ENCODE measurements around the gene SPATA2L.
"Not testable (repeated sequence)": the region's sequence is repeated elsewhere in the genome, so short reads cannot be mapped to it uniquely, and the experiment has no call there.

SPATA2L gene

DNA sequence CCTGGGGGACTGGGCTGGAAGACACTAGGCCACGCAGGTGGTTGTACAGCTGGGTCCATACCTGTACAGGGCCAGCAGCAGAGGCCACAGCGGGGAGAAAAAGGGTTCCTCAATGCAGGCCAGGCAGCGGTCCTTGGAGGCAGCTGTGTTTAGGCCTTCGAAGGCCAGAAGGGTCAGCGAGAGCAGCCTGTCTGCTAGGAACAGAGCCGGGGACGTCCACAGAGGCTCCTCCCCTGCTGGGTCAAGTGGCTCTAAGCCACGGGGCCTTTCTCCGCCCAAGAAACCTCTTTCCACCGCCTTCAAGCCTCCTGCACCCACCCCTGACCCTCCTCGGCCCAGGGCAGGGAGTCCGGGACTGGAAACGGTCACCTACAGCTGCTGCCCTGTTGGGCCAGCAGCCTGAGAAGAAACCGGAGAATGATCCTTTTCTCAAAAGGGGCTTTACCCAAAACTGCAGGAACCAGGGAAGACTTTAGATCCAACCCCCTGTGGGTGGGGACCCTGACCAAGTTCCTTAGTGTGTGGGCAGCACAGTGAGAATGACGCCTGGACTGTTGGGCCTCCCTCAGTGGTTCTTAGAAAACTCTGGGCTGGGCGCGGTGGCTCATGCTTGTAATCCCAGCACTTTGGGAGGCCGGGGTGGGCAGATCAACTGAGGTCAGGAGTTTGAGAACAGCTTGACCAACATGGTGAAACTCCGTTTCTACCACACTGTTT is 8.4 kb upstream of the SPATA2L start:
- intact Hi-C loops (cut with DNase I) = no loop called here
- DNase-seq = peak in 1 of 10 donors; percentile 75

DNA sequence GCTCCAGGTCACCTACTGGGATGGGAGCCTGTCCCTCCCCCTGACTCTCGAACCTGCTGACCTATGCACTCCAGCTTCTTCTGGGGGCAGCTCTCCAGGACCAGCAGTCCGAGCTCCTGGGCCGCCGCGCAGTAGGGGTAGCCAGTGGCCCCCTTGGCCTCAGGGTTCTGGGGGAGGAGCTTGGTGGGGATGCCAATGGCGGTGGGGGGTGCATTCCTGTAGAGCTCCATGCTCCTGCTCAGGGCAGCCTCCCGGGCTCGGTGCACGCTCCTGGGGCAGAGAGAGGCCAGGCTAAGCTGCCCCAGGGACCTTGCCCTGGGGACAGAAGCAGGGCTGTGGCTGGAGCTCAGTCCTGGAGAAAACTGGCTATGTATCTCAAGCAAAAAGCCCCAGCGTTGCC is 7.7 kb upstream of the SPATA2L start:
- intact Hi-C loops (cut with DNase I) = no loop called here

DNA sequence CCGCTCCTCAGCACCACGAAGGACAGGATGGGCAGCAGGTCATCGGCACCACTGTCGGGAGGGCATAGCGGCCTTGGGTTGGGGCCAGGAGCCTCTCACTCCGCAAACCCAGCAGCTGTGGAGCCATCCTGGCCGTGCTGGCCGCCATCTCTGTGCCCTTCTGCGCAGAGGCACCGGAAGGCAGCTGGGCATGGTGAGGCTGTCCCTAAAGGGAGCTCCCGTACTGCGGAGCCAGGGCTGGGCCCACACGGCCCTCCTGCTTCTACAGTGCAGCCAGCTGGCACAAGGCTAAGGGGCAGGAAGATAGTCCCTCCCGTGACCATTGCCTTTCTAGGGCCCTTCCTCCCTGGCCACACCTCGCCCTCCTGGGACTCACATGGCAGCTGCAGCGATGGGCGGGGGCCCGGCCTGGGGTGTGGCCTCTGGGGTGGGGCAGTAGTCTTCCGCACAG is 7.0 kb upstream of the SPATA2L start:
- no peak for DNase-seq
- intact Hi-C loops (cut with DNase I) = no loop called here

More for the DNA sequence above, 7.7 kb upstream of the SPATA2L start:
- no peak for DNase-seq

DNA sequence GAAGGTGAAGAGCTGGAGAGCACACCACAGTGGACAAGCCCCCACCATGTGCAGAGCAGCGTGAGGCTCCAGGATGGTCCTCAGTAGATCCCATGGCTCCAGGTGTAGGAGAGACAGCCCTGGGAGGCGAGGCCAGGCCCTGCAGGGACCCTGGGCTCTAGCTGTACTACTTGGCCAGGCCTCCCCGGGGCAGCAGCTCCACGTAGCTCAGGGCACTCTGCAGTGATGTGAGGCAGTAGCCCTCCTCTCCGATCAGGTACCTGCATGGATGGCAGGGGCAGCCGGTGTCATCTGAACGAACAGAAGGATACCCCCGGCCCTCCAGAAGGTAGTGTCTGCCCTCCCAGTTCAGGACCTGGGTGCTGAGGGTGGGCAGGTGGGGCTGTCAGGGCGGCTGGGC is 6.2 kb upstream of the SPATA2L start:
- intact Hi-C loops (cut with DNase I) = no loop called here
- no peak for DNase-seq

DNA sequence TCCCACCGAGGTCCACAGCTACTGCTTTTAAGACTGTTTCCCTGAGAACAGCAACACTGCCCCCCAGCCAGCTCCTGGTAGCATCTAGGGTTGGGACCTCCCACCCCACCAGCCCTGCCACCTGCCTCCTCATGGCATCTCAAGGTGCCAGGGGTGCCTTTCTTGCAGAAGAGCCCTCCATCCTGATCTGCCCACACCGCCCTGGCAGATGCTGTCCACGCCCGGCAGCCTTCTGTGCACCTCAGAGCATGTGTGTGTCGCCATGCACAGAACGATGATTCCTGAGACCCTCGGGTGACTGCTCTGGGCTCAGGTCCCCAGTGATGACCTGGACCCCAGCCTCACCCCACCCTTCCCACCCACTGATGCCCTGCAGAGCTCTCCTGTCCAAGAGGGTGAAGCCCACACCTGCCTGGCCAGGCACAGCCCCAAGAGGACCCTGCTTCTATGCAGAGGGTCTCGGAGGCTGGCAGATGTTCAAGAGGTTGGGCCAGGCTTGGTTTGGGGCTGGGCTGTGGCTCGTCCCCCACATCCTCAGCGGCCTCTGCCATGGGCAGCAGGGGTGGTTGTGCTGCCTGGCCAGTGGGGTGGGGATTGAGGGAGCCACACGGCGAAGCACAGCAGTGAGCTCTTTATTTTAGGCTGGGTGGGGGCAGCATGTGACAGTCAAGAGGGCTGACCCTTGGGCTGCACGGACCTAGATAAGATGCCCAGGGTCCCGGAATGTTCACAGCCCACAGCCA is 5.2 kb upstream of the SPATA2L start:
- intact Hi-C loops (cut with DNase I) = loop anchor here (1.0 kb wide), 1 partner anchor 87 kb away; no protein-coding TSS in a partner anchor
- no peak for DNase-seq

DNA sequence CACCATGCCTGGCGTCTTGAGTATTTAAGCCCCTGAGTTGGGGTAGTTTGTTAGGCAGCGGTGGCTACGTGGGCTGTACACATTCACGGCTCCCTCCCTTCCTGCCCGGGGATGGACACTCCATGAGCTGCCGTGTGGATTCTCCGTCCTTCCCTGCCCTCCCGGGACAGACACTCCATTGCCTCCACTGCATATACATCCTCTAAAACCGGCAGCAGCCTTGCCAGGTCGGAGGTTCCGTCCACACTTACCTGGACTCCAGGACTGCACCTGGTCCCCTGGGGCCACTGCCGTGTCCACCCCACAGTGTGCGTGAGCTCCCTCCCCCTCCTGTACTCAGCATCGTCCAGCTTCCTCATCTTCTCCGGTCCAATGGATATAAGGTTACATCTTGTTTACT is 3.5 kb upstream of the SPATA2L start:
- no peak for DNase-seq
- intact Hi-C loops (cut with DNase I) = no loop called here

DNA sequence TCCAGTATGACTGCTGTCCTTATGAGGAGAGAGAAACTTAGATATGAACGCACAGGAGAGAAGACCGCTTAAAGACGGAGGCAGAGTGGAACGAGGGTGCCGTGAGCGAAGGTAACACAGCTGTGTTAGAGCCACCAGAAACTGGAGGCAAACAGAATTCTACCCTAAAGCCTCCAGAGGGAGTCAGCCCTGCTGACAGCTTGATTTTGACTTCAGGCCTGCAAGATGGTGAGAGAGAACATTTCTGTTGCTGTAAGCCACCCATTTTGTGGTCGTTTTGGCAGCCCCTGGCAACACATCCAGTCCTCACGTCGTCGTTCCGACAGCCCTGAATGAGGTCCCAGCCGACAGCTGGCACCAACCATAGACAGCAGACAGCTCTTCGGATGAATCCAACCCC is 2.8 kb upstream of the SPATA2L start:
- no peak for DNase-seq
- intact Hi-C loops (cut with DNase I) = no loop called here

DNA sequence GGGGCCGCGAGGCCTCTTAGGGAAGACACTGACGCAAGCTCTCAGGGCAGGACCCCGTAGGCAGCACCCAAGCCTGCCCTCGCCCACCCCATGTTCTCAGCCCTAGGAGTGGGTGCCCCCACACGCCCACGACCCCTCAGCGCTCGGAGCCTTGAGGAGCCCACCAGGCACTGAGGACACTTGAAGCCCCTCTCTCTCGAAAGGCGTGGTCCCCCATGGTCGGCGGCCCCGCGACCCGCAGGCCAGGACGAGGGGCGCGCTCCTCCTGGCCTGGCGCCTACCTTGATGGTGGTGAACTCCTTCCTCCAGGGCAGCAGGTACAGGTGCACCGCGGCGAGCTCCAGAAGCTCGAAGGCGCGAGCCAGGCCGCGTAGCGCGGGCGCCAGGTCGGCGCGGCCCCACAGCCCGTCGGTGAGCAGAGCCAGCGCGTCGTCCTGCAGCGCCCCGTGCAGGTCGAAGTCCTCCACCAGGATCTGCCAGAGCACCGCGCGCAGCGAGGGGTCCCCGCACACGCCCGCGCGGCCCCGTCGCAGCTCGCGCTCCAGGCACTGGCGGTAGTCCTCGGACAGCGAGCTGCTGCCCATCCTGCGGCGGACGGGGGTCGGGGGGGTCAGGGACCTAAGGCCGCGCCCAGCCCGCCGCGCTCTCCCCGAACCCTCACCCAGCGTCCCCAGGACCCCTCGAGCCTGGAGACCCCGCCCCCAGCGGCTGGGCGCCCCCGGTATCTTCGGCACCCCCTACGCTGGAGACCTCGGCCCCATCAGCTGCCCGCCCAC is 668 bp downstream of the SPATA2L start:
- intact Hi-C loops (cut with DNase I) = loop anchor here (2.0 kb wide), 2 partner anchors 14 to 160 kb away; partner anchors contain the start of gene CDK10
- DNase-seq = peak in 2 of 10 donors; percentile 38 to 78

DNA sequence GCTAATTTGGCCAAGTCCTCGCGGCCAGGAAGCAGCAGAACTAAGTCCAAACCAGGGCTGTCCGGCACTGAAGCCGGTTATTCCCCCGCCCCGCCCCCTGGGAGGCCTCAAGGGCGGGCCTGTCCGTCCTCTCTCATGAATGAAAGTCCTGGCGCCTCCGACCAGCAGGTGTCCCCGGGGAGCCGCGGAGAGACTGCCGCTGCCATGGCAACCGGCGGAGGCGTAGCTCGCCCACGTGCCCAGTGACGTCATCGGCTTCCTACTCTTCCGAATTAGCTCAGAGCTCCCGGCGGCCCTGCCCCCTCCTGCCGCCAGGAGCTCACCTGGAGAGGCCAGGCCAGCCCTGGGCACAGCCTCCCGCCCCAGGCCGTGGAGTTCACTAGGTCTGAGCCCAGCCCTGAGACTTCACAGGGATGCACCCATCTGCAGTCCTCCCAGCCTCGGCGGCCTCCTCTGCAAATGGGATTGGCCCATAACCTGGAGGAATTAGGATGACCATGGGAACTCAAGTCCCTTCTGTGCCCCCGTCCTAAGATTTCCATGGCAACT is 1.3 kb downstream of the SPATA2L start:
- intact Hi-C loops (cut with DNase I) = loop anchor here (2.0 kb wide), 2 partner anchors 13 to 161 kb away; partner anchors contain the start of gene CDK10
- DNase-seq = peak; percentile 98 to 100 (median 100)

DNA sequence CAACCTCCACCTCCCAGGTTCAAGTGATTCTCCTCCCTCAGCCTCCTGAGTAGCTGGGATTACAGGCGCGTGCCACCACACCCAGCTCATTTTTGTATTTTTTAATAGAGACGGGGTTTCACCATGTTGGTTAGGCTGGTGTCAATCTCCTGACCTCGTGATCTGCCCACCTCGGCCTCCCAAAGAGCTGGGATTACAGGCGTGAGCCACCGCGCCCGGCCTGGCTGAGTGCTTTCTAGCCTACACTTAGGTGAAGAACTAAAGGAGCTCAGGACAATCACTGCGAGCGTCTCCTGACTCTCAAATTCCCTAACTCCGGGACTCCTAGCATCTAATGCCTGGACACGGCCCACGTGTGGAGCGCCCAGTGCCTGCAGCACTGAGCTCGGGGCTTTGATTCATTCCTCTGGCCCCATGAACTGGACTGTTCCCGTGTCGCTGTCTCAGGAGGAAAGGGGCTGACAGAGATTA is 1.8 kb downstream of the SPATA2L start:
- intact Hi-C loops (cut with DNase I) = loop anchor here (2.0 kb wide), 2 partner anchors 13 to 161 kb away; partner anchors contain the start of gene CDK10
- peak in 1 of 10 donors; percentile 80 for DNase-seq

DNA sequence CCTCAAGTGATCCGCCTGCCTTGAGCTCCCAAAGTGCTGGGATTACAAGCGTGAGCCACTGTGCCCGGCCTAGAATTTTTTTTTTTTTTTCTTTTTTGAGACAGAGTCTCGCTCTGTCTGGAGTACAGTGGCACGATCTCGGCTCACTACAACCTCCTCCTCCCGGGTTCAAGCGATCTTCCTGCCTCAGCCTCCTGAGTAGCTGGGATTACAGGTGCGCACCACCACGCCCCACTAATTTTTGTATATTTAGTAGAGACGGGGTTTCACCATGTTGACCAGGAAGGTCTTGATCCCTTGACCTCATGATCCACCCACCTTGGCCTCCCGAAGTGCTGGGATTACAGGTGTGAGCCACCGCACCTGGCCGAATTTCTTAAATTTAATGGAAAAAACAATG is 2.8 kb downstream of the SPATA2L start:
- intact Hi-C loops (cut with DNase I); DNase-seq: not testable (repeated sequence)

DNA sequence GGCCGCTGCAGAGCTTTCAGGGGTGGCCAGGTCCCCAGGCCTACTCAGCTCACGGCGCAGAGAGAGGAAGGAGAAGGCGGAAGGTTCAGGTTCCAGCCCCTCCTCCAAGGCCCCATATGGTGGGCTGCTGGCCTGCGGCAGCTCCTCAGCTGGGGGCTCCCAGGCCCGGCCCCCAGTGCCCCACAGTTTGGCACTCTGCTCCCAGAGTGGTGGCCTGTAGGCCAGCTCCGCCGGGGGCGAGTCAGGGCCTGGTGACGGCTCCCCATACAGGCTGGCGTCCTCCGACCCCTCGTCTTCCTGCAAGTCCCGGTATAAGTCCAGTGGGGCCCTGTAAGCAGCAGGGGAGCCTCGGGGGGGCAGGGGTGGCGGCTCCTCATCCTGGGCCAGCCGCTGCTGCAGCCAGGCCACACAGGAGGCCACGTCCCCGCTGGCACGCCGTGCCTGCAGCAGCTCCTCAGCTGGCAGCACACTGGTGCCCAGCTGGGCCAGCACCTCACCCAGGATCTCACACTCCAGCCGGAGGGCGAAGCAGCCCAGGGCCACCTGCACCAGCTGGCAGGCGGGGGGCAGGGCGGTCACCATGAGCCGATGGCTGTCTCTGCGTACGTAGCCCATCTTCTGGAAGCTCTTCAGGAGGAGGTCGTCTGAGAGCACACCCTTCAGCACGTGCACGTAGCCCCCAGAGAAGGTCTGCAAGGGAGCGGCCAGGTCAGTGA is 3.7 kb downstream of the SPATA2L start:
- intact Hi-C loops (cut with DNase I) = no loop called here
- DNase-seq = no peak

DNA sequence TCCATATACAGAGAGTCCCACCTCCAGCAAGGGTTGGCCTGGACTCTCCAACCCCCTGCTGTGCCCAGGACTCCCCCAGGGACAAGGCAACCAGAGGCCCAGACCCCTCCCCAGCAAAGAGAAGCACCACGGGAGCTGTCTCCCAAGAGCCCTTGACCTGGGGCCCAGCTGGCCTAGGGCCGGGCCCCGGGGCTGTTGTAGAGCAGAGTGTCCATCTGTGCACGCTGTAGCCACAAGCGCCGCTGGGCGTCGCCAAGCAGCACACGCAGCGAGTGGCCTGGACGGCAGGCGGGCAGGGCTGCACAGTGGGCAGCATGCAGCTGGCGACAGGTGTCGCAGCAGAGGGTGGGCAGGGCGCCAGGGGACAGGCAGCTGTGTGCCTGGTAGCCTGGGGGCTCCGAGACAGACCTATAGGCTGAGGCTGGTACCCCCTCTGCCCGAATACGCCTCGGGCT is 4.3 kb downstream of the SPATA2L start:
- intact Hi-C loops (cut with DNase I) = no loop called here
- DNase-seq = peak in 1 of 10 donors; percentile 73

DNA sequence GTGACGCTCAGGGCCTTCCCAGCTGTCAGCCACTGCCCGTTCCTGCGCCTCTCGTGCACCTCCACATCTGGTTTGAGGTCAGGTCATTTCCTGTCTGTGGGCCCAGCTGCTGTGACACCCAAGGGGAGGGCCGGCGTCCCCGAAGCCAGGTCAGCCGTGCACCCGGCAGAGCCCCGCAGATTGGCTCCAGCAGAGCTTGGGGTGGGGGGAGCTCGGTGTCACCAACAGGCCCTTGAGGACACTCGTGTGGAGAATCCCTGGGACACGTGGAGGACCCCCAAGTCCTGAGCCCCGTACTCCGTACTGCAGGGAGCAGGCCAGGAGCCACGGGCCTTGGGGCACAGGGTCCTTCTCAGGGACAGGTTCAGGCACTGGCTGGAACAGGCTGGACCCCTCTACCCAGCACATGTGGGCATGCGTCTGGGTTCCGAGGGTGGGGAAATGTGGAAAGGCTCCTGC is 4.8 kb downstream of the SPATA2L start:
- intact Hi-C loops (cut with DNase I) = no loop called here
- peak in 1 of 10 donors; percentile 69 for DNase-seq

DNA sequence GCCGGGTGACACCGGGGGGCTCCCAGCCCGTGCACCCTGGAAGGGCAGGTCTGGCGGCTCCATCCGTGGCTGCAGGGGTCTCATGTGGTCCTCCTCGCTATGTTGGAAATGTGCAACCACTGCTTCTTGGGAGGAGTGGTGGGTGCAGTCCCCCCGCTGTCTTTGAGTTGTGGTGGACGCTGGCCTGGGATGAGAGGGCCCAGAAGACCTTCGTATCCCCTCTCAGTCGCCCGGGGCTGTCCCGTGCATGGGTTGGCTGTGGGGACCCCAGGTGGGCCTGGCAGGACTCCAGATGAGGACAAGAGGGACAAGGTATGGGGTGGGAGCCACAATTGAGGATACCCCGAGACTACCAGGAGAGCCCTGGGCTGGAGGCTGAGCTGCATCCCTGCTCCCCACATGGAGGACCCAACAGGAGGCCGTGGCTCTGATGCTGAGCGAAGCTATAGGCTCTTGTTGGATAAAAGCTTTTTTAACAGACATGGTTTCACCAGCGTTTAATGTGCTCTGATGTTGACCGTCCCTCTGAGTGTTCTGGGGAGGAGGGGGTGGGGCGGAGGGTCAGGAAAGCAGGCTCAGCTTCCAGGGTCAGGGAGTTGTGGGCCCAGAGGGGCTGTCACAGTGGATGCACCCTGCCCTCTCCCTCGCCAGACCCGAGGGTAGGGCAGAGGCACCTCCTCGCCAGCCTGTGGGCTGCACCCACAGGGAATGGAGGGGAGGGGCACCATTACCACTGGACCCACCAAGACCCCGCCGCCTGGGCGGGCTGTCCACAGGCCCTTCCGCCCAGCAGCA is 5.4 kb downstream of the SPATA2L start:
- DNase-seq = peak in 3 of 10 donors; percentile 72 to 83 (median 78)
- intact Hi-C loops (cut with DNase I) = no loop called here

DNA sequence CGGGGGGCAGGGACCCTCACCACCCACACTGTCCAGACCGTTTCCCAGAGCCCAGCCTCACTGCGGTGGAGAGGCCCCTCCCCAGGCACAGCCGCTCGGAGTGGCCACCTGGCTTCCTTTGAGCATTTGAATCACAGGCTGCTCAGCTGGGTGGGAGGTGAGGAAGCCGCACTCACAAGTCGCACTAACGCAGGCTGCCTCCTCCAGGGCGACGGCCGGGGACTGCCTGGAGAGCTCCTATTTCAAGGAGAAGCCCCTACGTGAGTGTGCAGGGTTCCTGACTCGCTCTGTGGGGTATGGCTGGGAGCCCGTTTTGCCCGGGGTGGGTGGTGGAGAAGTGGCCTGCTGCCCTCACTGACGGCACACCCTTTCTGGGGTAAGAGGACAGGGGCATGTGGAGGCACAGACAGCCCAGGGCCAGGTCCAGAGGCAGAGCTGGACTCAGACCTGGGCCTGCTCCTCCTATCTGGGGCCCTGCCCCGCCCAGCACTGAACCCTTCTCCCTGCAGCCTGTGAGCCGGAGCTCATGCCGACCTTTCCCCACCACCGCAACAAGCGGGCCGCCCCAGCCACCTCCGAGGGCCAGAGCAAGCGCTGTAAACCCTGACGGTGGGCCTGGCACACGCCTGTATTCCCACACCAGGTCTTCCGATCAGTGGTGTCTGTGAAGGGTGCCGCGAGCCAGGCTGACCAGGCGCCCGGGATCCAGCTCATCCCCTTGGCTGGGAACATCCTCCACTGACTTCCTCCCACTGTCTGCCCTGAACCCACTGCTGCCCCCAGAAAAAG is 6.2 kb downstream of the SPATA2L start:
- intact Hi-C loops (cut with DNase I) = no loop called here
- DNase-seq = peak in 4 of 10 donors; percentile 62 to 93 (median 85)

DNA sequence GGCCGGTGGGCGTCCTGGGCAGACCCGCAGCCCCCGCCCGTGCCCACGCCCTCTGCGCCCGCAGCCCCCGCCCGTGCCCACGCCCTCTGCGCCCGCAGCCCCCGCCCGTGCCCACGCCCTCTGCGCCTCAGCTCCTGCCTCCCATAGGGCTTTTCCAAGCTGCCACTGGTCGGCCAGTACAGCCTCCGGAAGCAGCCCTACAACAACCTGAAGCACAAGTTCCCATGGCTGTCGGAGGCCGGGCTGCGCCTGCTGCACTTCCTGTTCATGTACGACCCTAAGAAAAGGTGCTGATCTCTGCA is 6.8 kb downstream of the SPATA2L start:
- intact Hi-C loops (cut with DNase I) = not testable (repeated sequence)
- DNase-seq = peak in 1 of 10 donors; percentile 64

Data from posterior cingulate gyrus (tissue), 11 donors.